IPS-18c (cell line): ENCODE measurements around the gene LITAF.

Experiments
- H3K4me3 ChIP-seq: 2 replicates; pipeline ENCODE4 v1.7.0; 2013; ENCODE audit warnings: low read depth, mild to moderate bottlenecking, low read length, moderate library complexity; ENCODE audit not compliant: insufficient read depth
- H3K9me3 ChIP-seq: one replicate; pipeline ENCODE4 v1.6.1; 2013; ENCODE audit warnings: mild to moderate bottlenecking, low read length, moderate library complexity; ENCODE audit not compliant: control insufficient read depth, insufficient read depth

The LITAF gene

DNA sequence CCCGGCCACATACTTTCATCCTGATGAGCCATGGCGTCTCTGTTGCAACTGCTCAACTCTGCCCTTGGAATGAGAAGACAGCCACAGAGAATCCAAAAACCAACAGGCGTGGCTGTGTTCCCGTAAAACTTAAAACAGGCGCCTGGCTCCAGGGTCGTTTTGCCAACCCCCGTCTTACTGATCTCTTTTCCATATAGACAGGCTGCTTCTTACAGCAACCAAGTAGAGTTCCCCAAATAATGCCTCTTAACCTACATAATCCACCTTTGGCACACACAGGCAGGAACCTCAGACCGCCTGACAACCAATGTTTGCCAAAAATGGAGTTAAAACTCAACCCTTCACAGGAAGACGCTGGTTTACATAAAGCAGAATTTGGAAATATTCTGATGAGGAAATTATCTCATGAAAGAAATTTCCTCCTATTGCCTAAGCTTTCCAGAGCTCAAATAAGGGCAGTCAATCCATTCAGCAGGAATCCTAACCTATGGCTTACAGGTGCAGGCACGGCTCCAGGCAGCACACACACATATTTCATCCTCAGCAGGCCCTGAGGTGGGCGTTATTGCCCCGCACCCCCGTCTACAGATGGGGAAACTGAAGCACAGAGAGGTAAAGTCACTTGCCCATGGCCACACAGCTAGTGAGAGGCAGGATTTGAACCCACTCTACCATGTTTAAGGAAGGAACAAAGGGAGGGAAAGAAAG lies 35.8 kb downstream of the LITAF start:
- H3K4me3 ChIP-seq: no peak overlapping the region
- H3K9me3 ChIP-seq: peaks cover 2% of the 10 kb centered on the region

DNA sequence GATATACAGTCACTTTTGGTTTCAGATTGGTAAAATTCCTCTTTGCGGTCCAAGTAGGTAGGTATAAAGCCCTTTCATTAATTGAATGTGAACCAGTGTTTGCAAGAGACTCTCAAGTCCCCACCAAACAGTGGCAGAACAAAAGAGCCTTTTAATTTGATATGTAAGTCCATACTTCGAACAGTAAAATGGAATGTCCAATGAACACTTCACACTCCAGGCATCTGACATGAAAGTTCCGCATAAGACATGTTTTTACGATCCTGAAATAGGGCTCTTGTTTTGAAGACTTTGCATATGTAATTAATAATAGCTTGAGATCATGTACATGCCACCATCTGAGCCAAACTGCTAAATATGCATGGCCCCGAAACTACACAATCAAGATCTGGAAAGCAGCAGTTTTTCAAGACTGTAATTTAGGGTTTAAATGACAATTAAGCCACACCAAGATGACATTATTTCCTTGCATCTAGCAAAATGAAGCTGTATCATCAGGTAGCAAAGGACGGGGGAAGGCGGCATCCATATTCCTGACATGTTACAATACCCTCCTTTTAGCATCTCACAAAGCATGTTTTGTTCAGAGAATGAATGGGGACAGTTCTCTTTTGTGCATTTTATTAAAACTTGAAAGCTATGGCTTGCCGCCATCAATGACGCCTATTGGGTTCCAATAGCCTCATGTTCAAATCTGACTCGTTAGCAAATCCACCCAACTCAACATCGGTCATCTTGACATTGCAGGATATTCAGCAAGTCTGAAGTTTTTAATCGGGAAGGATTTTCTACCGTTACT lies 39.4 kb downstream of the LITAF start:
- Histone ChIP-seq H3K9me3 (no peaks in the 10 kb centered on the region), H3K4me3 (no peak overlapping the region)

DNA sequence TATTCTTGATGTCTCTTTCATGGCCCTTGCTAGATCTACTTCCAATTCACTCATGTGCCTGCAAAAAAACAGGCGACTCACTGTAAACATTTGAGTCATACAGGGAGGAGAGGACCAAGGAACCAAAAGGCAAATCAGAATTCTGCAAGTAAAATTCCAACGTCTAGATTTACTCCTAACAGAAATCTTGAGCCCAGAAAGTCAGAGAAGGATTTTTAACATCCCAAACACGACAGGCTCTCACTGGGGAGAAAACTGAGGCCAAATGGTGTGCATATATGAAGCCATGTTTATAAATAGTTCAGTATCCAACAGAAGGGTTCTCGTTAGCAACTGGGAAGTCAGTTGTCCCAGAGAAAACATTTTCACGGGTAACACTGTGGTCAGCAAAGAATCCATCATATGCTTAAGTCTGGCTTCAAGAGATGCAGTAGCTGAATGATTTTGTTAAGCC lies 40.1 kb downstream of the LITAF start:
- no peak overlapping the region for H3K4me3 ChIP-seq
- no peaks in the 10 kb centered on the region for H3K9me3 ChIP-seq

DNA sequence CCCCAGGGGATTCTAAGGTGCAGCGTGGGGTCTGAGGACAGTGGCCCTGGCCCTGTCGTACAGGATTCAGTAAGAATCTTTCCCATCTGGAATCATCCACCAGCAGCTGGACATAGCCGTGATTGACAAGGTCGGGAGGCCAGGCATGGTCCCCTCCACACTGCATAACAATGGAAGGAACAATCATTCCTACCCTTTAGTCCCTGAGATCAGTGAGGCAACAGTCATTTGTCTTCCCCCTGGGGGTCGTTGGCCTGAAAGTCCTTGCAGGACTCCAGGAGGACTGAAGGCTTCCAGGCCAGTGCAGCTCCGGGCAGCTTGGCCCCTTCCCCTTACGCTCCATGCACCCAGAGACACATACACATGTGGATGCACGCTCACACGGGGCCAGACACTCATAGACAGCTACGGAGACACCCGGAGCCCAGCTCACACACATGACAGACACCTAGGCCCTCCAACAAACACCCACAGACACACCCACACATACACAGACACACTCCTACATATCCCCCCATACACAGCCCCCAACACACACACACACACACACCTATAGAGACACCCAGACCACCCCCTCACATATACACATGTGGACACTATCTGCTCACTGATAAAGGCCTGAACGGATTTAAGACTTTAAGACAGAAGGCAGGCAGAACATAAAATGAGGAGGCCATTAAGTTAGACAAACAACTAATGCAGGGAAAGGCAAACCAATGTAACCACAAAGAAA lies 42.9 kb downstream of the LITAF start:
- H3K9me3 ChIP-seq: no peaks in the 10 kb centered on the region
- no peak overlapping the region; the same call in 1 of the 2 replicates for H3K4me3 ChIP-seq

DNA sequence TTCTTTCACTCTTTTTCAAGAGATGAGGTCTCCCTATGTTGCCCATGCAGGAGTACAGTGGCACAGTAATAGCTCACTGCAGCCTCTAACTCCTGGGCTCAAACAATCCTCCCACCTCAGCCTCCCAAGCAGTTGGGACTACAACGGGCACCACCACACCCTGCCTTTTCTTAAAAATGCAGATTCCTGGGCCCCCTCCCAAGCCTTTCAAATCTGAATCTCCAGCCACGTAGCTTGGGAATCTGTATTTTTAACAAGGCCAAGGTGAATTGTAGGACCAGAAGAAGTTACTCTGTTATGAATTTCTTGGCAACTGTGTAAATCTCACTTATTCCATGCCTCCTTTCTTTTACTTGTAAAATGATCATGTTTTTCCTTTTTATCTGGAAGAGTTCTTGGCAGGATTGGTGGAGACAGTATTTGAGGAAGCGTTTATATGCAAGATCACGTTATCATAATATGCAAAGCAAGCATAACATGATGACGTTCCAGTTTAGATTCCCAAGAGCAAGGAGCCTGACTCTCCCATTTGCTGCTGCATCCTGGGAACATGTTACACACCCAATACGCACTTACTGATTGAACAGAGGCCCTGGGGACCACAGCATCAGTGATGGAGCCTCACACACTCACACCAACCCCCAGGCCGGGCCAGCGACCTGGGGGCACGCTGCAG lies 44.5 kb downstream of the LITAF start:
- no peak overlapping the region for H3K4me3 ChIP-seq
- H3K9me3 ChIP-seq: no peaks in the 10 kb centered on the region

DNA sequence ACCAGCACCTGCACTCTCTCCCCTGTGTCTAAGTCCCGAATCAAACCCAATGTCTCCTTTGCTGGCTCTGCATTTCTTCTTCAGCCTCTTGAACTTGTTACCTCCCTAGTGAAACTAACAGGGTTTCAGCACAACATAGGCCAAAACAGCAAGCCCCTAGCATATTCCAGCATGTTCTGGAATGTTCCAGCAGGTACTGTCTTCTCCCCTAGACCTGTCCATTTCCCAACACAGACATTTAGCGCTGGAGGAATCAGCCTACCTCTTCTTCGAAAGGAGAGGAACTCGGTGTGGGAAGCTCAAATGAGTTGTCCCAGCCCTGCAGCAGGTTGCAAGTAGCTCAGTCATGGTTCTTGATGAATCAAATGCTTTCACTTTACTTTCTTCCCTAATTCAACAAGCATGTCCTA lies 47.1 kb downstream of the LITAF start:
- Histone ChIP-seq H3K4me3 (no peak overlapping the region), H3K9me3 (no peaks in the 10 kb centered on the region)

DNA sequence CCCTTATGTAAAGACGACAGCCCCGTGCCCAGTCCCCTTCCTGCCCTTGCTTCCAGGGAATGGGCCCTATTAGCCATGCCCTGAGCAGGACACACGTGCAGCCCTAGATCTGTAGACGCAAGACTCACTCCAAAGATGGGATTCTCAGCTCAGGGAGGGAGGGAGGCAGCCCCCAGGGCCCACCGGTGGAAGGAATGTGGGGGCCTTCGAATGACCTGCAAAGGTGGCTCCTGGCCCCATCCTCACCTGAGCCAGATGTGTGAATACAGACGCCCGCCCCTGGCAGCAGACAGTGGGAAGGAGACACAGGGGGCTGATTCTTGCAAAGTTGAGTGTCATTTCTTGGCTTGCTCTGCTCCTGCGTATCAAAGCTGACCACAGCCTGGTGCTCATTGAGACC lies 47.8 kb downstream of the LITAF start:
- H3K9me3 ChIP-seq: no peaks in the 10 kb centered on the region
- H3K4me3 ChIP-seq: no peak overlapping the region

DNA sequence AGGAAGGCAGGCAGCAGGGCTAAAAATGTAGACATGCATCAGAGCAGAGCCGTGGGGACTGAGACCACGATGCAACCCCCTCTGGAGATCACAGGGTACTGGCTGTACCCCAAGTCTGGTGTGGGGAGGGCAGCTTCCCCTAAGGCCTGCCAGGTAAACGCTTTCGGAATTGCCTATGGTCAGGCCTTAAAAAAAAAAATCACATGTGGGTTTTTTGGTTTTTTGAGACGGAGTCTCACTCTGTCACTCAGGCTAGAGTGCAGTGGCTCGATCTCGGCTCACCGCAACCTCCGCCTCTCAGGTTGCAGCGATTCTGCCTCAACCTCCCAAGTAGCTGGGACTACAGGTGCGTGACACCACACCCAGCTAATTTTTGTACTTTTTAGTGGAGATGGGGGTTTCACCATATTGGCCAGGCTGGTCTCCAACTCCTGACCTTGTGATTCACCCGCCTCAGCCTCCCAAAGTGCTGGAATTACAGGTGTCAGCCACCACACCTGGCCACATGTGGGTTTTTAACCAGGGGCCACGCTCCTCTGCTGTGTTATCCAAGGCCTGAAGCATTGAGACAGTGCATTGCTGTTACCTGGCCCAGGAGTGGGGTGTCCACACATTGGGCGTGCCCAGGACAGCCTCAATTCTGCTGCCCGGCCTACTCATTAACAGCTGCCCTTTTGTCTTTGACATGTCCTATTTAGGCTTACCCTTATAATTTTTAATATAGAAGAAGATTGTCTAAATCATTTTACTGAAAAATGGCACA lies 50.4 kb downstream of the LITAF start:
- Histone ChIP-seq H3K4me3 (no peak overlapping the region), H3K9me3 (no peaks in the 10 kb centered on the region)

DNA sequence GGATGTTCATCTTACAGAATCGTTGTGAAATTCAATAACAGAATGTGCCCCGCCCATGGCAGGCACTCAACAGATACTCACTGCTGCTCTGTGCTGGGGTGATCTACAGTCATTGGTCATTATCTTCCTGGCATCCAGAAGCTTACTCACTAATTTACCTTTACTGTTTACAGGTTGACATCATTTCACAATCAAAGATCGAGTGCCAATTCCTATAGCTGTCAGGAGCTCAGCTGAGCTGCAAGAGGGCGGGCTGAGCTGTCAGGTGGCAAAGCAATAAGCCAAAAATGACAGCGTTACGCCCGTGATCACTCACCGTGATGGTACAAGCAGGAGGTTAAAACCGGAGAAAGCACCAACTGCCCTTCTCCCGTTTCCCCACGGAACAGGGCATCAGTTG lies 51.2 kb downstream of the LITAF start:
- Histone ChIP-seq H3K9me3 (no peaks in the 10 kb centered on the region), H3K4me3 (no peak overlapping the region)

DNA sequence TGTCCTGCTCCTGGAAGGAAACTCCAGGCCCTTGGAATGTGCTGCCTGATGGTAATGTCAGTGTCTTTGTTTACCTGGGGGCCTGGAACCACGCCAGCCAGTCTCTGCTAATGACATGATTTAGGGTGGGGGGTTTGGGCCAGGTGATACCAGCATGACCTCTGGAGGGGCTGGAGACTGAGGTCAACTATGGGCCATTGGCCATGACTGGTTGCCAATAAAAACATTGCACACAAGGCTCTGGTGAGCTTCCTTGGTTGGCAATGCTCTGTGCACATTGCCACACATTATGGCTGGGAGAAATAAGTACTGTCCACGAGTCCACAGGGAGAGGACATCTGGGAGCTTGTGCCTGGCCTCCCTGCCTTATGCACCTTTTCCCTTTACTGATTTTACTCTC lies 52.5 kb downstream of the LITAF start:
- H3K9me3 ChIP-seq: no peaks in the 10 kb centered on the region
- H3K4me3 ChIP-seq: no peak overlapping the region

DNA sequence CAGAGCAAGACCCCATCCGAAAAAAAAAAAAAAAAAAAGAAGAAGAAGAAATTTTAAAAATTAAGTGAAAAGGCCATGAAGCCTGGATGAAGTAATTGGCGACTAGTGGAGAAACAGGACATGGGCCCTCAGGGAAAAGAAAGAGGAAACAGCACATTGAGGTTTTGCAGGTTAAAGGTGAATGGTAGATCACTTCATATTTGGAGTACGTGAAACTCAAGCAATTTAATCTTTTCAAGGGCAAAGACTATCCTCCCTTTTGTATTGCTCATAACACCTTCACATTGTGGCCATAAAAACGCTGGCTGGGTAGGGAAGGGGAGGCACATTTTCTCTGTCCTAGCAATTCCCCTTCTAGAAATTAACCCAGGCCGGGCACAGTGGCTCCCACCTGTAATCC lies 53.1 kb downstream of the LITAF start:
- no peak overlapping the region for H3K4me3 ChIP-seq

DNA sequence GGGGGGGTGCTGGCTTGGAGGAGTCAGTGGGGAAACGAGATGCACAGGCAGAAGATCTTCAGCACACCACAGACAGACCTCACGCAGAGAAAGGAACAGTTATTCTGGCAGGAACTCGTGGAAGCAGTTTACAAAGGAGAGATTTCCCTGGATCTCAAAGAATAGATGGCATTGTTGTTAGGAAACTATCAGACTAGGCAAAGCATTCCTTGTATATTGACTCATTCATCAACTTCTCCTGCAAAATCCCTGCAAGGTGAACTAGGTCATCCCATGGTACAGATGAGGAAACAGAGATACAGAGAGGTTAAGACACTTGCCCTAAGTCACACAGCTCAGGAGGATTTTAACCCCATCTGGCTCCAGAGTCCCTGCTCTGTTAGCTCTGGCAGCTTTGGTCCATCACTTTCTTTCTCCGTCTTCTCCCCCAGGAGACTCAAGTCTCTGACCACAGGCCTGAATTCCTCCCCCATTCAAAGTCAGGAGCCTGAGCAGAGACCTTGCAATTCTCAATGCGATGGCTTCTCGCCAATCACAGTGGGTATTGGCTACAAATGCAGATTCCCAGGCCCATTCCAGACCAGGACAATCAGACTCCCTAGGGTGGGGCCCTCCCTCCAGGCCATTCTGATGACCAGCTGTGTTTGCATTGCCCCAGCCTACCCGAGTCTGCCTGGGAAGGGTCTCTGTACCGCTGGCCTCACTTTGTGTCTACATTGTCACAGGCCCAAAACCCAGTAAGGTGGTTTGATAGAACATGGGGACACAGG lies 56.4 kb downstream of the LITAF start:
- no peak overlapping the region for H3K4me3 ChIP-seq
- no peaks in the 10 kb centered on the region for H3K9me3 ChIP-seq

More for the DNA sequence above, 53.1 kb downstream of the LITAF start:
- H3K9me3 ChIP-seq: no peaks in the 10 kb centered on the region

DNA sequence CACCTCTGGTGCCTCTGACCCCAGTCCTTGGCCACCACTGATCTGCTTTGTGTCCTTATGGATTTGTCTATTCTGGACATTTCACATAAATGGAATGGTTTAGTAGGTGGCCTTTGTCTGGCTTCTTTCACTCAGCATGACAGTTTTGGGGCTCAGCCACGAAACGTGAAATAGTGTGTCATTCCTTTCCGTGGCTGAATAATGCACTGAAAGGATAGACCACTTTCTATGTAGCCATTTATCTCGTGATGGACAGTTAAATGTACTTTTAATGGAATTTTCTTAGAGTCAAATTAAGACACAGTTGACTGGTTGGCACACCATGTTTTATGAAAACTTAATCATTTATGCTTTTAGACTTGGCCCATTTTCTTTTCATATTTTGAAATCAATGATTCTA lies 57.4 kb downstream of the LITAF start:
- no peak overlapping the region for H3K4me3 ChIP-seq
- no peaks in the 10 kb centered on the region for H3K9me3 ChIP-seq

DNA sequence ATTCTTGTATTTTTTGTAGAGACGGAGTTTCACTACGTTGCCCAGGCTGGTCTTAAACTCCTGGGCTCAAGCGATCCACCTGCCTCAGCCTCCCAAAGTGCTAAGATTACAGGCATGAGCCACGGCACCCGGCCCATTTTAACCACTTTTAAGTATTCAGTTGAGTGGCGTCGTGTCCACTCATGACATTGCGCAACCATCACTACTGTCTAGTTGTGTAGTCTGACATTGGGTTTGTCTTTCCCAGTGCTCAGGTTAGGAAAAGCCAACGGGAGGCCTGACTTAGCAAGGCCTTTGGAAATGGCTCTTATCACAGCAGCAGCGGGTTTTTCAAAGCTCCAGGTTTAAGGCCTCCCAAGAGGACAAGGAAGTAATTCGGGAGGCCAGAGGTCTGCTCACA lies 58.7 kb downstream of the LITAF start:
- H3K4me3 ChIP-seq: no peak overlapping the region
- H3K9me3 ChIP-seq: no peaks in the 10 kb centered on the region

DNA sequence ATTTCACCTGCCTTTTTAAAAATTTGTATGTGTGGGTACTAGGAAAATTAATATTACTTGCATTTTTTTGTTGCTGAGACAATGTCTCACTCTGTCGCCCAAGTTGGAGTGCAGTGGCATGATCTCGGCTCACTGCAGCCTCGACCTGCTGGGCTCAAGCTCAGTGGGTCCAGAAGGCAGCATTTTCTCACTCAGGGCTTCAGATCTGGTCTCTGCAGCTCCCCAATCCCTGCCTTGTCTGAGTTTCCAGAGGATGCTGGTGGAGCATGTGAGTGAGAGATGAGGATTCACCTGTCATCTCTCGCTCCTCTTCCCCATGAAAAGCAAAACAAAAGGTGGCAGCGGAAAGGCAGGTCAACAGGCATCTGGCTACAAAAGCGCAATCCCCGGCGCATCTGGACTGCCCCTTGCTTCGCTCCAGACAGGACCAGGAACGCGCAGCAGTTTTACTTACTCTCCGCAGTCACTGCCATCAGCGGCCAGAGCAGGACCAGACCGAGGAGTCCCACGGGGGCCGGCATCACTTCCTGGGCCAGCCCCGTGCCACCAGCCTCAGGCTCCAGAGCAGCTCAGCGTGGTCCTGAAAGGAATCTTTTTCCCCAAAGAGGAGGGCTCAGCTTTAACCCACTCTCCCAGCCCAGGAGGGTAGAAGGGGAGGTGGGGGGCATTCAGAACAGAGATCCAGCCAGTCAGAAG lies 59.9 kb downstream of the LITAF start:
- Histone ChIP-seq H3K9me3 (no peaks in the 10 kb centered on the region), H3K4me3 (no peak overlapping the region; the same call in 1 of the 2 replicates)
